HG03460 (cell line): ENCODE results near the gene ALG11.
A peak's percentile ranks its signal among the peaks of the same experiment; 100 is the strongest.
"Not testable (repeated sequence)": the region's sequence is repeated elsewhere in the genome, so short reads cannot be mapped to it uniquely, and the experiment has no call there.

Experiments
- ATAC-seq: cut with Tn5 transposase; IDR thresholded peaks from one replicate; pipeline ENCODE4 v1.9.1; 2021; ENCODE audit not compliant: unreplicated experiment

The ALG11 gene, protein sequence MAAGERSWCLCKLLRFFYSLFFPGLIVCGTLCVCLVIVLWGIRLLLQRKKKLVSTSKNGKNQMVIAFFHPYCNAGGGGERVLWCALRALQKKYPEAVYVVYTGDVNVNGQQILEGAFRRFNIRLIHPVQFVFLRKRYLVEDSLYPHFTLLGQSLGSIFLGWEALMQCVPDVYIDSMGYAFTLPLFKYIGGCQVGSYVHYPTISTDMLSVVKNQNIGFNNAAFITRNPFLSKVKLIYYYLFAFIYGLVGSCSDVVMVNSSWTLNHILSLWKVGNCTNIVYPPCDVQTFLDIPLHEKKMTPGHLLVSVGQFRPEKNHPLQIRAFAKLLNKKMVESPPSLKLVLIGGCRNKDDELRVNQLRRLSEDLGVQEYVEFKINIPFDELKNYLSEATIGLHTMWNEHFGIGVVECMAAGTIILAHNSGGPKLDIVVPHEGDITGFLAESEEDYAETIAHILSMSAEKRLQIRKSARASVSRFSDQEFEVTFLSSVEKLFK

GRCh38 chr13:52011632-52012511, at the start of gene ALG11:
Gene ALG11 (plus strand): TSS chr13:52012398. CDS start chr13:52012419, 21 bp downstream.
- ATAC-seq, result peak; percentile 99

GRCh38 chr13:51966186-51966585, 46.0 kb upstream of the ALG11 start:
- ATAC-seq, result no peak

- no peak for ATAC-seq
Observed at GRCh38 chr13:51967482-51968446, 44.4 kb upstream of the ALG11 start.

DNA sequence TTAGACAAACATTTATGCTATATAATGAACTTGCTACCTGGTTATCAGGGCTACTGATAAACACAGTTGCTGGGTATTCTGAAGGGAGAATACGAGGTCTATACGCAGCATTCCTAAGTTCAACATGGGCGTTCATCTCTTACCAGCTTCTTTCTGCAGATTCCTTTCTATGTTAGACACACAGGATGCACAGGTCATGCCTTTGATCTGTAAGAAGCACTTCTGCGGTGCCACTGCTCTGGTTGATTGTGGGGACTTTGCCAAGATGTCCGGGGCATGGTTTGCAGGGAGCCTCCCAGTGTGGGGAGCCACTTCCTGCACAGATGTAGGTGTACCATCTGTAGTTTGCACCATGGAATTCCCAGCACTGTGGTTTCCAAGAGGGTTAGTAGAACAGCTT, 41.8 kb upstream of the ALG11 start:
- ATAC-seq, result no peak

DNA sequence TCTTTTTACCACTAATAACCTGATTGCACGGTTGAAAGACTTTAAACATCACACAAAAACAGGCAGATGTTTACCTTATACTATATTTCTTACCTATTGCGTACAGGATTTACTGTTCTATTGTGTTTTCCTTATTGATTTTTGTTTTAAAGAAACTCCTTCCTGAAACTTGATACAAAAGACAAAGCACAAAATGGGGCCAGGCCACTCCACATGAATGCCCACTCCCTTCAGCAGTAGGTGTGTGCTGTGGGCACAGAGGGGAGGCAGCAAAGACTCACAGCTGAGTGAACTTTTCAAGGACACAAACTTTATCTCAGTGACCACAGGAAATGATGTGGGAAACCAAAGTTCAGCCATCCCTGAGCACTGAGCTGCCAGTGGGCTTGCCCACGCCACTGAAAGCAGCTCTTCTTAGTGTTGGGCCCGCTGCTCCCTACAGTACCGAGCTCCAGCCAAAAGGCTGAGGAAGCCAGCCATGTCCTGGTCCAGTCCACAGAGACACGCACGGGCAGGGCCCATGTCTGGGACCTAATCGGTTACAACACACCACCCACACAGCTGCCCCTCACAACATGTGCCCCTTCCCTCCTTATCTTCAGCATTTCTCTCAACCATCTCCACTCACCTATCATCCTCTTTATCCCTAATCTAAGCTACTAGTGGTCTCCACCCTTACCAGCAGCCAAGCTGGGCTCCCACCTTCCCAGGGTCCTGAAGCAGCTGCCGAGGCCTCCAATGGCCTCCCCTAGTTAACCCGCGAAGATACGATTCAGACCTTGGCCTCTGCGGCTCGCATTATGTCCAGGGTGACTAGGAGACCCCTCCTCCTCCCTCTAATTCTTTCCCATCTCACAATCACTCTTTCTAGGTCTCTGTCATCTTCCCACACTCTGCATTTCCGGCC, 40.4 kb upstream of the ALG11 start:
- no peak for ATAC-seq

GRCh38 chr13:51974482-51974881, 37.7 kb upstream of the ALG11 start:
- no peak for ATAC-seq

- no peak for ATAC-seq
Observed at GRCh38 chr13:51976423-51976822, 35.8 kb upstream of the ALG11 start.

GRCh38 chr13:51976890-51977289, 35.3 kb upstream of the ALG11 start:
- no peak for ATAC-seq

- ATAC-seq, result no peak
Observed at GRCh38 chr13:51977625-51978024, 34.6 kb upstream of the ALG11 start.

DNA sequence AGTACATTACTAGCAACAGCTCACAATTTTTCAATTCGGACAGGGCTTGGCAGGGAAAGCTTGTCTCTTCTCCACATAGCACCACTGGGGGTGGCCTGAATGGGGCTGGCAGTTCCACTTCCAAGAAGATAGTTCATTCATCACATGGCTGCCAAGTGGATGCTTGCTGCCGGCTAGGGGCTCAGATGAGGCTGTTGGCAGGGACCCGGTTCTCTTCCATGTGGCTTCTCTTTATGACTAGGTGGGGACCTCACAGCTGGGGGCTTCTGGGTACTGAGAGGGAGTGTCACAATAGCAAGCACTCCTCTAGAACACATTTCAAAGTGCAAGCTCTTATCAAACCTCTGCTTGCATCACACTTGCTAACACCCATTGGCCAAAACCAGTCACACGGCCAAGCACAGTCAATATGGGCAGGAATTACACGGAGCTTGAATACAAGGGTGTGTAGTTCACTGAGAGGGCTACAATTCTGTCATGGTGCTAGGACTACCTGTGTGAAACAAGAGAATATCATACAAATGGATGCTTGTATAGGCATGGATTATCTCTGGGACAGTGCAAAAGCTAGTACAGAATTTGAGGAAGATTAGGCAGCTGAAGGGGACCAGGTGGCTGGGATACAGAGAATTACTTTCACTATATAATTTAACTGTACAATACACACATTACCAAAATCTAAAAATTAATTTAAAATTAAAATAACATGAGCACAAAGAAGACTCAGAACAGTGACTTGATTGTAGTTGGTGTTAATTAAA, 33.2 kb upstream of the ALG11 start:
- ATAC-seq, result no peak

GRCh38 chr13:51980908-51981307, 31.3 kb upstream of the ALG11 start:
- no peak for ATAC-seq

DNA sequence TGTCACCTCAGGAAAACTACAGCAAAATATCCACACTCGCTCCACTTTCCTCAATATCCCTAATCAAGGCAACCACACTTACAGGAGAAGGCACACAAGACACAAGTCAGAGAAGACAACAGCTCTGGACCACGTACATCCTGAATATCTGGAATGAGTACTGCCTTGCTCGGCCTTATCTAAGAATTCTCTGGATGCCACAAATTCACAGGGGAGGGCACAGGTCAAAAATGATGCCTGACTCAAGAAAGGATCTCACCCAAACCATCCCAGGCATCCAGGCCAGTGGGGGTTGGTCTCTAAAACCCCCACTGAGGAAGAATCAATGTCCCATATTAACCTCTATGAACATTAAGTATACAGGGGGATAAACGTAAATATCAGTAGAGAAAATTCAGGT, 30.8 kb upstream of the ALG11 start:
- no peak for ATAC-seq

DNA sequence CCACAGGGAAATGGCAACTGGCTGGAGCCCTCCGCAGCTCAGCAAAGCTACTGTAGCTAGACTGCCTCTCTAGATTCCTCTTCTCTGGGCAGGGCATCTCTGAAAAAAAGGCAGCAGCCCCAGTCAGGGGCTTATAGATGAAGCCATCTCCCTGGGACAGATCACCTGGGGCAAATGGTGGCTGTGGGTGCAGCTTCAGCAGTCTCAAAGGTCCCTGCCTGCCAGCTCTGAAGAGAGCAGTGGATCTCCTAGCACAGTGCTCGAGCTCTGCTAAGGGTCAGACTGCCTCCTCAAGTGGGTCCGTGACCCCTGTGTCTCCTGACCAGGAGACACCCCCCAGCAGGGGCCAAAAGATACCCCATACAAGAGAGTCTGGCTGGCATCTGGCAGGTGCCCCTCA, 28.9 kb upstream of the ALG11 start:
- ATAC-seq, result not testable (repeated sequence)

- ATAC-seq, result not testable (repeated sequence)
Observed at GRCh38 chr13:51984904-51985303, 27.3 kb upstream of the ALG11 start.

- ATAC-seq, result no peak
Observed at GRCh38 chr13:51988988-51989618, 23.1 kb upstream of the ALG11 start.

GRCh38 chr13:51993713-51994112, 18.5 kb upstream of the ALG11 start:
- no peak for ATAC-seq

- no peak for ATAC-seq
Observed at GRCh38 chr13:51995677-51996551, 16.3 kb upstream of the ALG11 start.
